VCaP (cell line): ENCODE measurements around the gene TH.

Experiments used
- H3K27ac ChIP-seq: fragments of 450-650 bp; 2 replicates; pipeline ENCODE4 v1.5.1; 2017
- TF ChIP-seq, protein P1 (sequence below): fragments of 450-650 bp; conservative IDR thresholded peaks from 2 replicates; pipeline ENCODE4 v1.5.1; 2017; ENCODE audit warnings: mild to moderate bottlenecking, moderate library complexity

TH gene

DNA sequence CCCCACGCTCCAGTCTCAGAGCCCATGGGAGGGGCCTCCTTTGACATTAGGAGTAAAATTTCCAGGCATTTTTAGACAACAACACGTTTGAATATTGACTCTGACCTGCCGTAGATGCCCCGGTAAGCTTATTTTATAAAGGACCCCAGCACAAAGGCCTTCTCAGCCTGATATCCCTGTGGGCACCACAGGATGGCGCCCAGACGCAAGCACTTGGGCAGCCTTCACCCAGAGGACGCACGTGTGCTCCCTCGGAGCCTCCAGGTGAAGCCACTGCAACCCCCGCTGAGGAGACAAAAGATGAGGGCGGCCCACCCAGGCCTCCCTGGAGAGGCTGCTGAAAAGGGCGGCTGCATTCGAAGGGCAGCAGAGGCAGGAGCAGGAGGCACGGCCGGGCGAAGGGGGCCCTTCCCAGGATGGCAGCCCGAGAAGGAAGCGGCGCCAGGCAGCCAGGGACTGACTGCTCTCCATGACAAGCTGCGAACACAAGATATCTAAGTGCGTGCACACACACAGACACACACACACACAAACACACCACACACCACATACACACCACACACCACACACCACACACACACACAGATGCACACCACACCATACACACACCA lies 15.2 kb upstream of the TH start:
- no peak overlapping the region for H3K27ac ChIP-seq

DNA sequence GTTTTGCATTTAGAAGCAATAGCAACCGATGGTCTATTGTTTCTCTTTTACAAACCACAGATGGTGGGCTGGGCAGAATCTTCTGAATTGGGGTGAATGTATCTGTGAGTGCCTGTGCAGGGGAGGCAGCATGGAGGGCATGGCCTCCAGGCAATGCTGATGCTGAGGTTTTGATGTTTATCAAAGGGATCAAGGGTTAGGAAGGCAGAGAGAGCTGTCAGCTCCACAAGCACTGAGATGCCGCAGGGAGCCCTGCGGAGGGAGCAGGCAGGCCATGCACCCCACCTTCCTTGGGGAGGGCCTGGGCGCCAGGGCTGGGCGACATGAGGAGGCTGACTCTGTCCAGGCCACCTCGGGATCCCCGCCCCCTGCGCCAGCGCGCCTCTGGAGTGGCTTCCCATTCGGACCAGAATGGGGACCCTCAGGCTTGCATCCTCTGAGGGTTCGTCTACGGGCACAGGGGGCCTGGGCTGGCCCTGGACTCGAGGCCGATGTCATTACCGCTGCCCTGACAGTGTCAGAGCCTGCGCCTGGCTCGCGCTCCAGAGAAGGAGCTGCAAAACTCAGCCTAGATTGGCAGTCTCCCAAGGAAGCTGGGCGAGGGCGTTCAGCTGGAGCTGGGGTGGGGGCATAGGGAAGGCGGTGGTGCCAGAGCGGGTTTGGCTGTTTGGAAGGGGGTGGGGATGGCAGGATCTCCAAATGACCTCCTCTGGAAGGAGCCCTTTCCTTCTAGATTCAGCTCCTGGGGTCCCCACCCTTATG lies 13.9 kb upstream of the TH start:
- TF ChIP-seq, protein P1, sequence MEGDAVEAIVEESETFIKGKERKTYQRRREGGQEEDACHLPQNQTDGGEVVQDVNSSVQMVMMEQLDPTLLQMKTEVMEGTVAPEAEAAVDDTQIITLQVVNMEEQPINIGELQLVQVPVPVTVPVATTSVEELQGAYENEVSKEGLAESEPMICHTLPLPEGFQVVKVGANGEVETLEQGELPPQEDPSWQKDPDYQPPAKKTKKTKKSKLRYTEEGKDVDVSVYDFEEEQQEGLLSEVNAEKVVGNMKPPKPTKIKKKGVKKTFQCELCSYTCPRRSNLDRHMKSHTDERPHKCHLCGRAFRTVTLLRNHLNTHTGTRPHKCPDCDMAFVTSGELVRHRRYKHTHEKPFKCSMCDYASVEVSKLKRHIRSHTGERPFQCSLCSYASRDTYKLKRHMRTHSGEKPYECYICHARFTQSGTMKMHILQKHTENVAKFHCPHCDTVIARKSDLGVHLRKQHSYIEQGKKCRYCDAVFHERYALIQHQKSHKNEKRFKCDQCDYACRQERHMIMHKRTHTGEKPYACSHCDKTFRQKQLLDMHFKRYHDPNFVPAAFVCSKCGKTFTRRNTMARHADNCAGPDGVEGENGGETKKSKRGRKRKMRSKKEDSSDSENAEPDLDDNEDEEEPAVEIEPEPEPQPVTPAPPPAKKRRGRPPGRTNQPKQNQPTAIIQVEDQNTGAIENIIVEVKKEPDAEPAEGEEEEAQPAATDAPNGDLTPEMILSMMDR = no peak
- H3K27ac ChIP-seq = no peak overlapping the region

More for the DNA sequence above, 15.2 kb upstream of the TH start:
- TF ChIP-seq, protein P1 = peak; percentile 46

DNA sequence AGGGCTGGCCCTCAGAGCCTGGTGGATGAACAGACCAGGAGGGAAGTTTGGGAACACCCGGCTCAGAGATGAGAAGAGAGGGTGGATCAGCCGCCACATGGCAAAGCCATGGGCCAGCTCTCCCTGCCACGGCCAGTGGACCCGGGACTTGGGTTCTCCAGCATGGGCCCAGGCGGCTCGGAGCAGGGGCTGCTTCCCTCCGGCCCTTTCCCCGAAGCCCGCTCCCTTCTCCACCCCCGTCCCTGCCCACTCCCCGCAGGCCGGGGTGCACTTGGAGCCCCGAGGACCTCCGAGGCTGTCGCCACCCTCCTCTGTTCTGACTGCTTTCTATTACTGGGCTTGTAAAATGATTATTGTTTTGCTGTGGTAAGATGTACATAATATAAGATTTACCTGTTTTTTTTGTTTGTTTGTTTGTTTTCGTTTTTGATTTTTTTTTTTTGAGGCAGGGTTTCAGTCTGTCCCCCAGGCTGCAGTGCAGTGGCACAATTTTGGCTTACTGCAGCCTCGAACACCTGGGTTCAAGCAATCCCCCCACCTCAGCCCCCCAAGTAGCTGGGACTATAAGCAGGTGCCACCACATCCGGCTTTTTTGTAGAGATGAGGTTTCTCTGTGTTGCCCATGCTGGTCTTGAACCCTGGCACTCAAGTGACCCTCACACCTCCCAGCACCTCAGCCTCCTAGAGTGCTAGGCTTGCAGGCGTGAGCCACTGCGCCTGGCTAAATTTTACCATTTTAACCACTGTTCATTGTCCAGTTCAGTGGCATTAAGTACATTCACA lies 11.3 kb upstream of the TH start:
- no peak overlapping the region for H3K27ac ChIP-seq
- TF ChIP-seq, protein P1 = no peak

DNA sequence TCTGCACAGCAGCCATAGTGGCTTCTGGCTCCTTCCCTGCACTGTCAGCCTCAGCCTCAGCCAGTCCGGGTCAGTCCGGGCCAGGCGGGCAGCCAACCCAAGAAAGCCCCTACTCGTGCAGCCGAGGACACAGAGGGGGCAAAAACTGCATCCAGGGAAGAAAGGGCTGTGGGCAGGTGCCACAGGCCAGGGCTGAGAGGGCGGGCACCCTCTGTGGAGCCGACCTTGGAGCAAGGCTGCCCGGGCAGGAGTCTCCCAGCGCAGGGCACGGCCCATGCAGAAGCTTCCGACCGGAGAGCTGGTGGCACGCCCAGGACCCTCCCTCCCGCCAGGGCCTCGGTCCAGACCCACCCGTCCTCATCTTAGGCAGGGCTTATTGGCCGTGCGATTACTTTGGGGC lies 10.5 kb upstream of the TH start:
- no peak overlapping the region for H3K27ac ChIP-seq
- TF ChIP-seq, protein P1 = no peak

DNA sequence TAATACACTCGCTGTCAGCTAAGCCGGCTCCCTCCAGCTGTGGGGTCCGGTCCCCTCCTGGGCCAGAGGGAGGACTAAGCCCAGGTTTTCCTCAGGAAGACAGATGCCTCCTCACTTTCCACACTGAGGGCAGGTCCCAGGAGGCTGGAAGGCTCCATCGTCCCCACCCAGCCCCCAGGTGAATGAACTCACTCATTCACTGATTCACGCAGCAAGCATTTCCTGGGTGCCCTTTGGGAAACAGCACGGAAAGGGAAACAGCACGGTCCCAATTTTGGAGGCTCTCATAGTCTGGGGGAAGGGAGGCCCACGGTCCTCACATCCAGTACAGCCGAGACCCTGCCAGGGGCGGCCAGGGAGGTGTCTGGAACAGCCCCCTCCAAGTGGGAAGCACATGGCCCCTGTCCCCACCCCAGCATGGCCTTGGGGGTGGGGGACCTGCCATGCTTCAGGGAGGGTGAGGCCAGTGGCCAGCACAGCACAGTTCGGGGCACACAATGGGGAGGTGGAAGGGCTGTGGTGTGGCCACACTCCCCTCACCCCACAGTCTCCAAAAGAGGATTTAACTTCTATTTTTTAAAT lies 9.3 kb upstream of the TH start:
- TF ChIP-seq, protein P1 = no peak
- no peak overlapping the region for H3K27ac ChIP-seq

DNA sequence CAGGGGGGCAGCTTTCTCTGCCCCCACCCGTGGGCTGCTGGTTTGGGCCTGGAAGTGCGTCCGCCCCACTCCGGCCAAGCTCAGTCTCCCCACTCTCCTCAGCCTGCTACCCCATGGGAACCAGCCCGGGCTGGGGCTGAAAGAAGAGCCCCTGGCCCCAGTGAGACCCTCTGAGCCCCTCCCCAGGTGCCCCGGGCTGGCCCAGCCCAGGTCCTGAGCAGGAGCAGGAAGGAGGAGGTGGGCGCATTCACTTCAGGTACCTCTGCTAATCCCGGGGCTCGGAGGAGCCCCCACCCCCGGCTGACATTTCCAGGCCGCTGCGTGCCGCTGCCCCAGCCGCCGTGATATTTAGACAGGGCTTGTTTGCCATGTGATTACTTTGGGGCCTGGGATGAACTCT lies 8.7 kb upstream of the TH start:
- TF ChIP-seq, protein P1 = no peak
- H3K27ac ChIP-seq = no peak overlapping the region

DNA sequence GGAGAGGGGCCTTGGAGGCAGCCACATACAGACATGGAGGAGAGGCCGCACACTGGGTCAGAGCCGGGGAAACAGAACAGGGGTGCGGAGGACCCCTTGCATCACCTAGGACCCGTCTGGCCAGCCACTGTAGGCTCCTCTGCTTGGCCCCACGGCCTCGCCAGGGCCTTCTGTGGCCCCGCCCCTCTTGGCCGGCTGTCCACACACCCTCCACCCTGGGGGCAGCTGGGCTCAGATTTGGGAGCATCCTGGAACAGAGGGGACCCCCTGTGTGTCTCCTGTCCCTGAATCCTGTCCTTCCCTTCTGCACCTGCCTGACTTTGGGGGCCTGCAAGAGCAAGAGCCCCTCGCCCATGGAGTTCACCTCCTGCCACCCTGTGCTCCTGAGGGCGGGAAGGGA lies 7.9 kb upstream of the TH start:
- TF ChIP-seq, protein P1 = no peak
- H3K27ac ChIP-seq = no peak overlapping the region
